ENCODE results near the gene FYCO1. TPM values are rescaled to one million over a fixed set of nuclear protein-coding genes. Genes with fewer than 3 reads are reported as not detected.
"Not testable (repeated sequence)": the region's sequence is repeated elsewhere in the genome, so short reads cannot be mapped to it uniquely, and the experiment has no call there.

FYCO1 gene
- total RNA-seq, 1 donor from 2014 or later = 21.2 TPM

DNA sequence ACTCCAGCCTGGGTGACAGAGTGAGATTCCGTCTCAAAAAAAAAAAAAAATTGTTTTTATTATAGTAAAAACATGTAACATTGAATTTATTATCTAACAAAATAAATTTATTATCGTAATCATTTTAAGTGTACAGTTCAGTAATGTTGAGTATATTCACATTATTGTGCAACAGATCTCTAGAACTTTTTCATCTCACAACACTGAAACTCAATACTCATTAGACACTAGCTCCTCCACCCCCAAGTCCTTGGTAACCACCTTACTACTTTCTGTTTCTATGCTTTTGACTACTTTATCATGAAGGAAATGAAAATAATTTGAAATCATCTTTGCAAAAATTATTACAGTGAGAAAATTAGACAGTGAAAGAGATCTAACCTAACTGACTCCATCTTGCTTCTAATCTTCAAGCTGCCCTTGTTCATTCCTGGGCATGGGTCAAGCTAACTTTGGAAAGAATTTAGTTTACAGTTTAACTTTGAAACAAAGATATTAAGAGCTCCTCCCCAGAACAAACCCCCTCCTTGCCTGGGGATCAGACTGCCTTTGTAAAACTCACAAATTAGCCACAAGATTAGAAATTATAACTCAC is 15.0 kb upstream of the FYCO1 start:
- DNase-seq (ENCODE audit: low read depth, low spot score) = no peak

DNA sequence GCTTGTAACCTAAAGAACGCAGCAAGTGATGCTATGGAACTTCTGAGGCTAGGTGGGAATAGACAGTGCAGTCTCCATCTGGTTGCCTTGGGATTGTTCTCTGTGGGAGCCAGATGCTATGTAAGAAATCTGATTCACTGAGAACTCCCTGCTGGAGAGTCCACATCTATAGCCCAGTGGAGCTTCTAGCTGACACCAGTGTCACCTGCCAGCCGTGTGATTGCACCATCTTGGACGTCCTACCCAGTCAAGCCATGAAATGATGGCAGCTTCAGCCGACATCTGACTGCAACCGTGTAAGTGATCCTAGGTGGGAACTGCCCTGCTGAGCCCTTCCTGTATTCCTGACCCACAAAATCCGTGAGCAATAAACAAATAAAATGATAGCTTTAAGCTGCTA is 12.4 kb upstream of the FYCO1 start:
- DNase-seq (ENCODE audit: low read depth, low spot score) = no peak

DNA sequence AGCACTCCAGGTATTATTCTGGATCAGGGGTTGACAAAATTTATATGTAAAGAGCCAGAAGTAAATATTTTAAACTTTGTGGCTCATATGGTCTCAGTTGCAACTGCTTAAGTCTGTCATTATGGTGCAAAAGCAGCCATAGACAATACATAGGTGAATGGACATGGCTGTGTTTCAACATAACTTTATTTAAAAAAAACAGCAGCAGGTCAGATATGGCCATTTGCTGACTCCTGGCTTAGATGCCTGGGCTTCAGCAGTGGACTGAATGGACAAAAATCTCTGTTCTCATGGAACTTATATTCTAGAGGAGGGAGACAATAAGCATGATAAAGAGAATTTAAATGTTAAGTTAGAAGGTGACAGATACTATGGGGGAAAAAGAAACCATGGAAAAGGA is 11.7 kb upstream of the FYCO1 start:
- DNase-seq (ENCODE audit: low read depth, low spot score) = no peak

DNA sequence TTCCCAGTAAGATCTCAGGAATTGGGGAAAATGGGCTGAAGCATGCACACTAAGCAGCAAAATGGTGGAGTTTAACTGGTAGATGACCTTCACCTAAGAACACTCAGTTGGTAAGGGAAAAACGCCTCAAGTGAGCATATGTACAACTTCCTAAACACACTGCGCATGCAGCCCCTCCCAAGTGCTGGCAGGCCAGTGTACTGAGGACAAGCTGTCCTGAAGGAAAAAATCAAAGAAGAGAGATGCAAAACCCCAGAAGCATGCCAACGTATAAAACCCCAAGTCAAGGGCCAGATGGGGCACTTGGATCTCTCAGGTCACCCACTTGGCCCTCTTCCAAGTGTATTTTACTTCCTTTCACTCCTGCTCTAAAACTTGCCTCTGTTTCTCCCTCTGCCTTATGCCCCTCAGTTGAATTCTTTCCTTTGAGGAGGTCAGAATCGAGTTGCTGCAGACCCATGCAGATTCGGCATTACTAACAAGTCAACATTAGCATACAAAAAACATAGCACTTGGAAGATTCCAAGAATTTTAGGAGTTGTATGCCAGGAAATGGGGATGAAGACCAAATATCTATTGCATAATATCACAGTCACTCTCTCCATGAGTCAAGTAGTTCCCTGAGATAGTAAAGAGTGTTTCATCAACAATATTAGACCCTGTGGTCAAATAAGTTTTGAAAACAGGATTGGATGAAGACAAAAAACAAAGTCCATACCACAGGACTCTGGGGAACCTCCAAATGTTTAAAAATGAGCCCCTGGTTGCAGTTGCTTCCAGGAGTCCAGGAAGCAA is 10.8 kb upstream of the FYCO1 start:
- no peak for DNase-seq (ENCODE audit: low read depth, low spot score)

DNA sequence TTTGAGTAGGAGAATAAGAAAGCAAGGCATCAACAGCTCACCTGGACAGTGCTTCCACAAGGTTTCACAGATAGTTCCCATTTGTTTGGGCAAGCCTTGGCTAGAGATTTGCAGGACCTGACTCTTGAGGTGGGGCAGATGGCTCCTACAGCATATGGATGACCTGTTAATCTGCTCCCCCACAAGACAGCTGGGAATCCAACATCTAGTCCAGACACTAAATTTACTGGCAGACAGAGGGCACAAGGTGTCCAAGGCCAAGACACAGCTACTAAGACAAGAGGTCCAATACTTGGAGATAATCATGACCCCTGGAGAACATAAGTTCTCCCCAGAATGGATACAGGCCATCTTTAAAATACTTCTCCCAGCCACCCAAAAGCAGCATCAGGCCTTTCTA is 8.1 kb upstream of the FYCO1 start:
- DNase-seq (ENCODE audit: low read depth, low spot score) = not testable (repeated sequence)

DNA sequence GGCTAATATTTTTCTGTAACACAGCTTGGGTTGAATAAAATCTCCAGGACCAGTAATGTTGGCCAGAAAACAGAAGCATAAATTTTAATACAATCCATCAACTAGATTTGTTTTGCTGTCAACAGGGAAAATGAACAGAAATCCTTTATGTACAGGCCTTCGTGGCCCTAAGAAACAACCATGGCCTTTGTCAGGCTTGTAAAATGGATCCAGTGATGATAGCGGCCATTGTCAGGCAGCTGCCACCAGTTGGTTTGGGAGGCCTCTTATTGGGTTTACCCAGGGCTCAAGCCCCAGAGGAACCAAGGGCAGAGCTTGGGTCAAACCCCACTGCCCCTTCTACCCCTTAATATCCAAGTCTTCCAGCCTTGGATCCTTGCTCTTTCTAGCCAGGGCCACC is 5.6 kb upstream of the FYCO1 start:
- DNase-seq (ENCODE audit: low read depth, low spot score) = no peak

DNA sequence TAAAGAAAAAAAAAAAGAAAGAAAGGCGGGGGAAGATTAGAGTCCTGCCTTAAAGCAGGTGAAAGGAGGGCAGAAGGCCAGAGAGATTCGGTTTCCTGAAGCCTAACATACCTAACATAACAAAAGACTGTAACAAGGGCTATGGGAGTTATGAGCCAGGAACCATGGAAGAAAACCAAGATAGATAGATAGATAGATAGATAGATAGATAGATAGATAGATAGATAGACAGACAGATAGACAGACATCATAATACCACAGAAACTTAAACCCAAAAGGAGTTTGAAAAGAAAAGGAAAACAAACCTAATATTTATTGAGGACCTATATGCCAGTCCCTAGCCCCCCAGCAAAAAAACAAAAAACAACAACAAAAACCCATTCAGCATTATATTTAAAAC is 2.3 kb upstream of the FYCO1 start:
- no peak for DNase-seq (ENCODE audit: low read depth, low spot score)

DNA sequence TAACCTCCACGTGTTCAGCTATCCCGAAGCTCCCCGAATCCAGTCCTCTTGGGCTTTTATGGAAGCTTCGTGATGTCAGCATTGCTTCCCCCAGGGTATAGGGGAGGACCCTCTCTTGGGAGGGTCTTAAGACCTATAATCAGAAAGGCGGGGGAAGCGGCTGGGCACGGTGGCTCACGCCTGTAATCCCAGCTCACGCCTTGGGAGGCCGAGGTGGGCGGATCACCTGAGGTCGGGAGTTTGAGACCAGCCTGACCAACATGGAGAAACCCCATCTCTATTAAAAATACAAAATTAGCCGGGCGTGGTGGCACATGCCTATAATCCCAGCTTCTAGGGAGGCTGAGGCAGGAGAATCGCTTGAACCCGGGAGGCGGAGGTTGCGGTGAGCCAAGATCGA is 1.9 kb upstream of the FYCO1 start:
- DNase-seq (ENCODE audit: low read depth, low spot score) = not testable (repeated sequence)

DNA sequence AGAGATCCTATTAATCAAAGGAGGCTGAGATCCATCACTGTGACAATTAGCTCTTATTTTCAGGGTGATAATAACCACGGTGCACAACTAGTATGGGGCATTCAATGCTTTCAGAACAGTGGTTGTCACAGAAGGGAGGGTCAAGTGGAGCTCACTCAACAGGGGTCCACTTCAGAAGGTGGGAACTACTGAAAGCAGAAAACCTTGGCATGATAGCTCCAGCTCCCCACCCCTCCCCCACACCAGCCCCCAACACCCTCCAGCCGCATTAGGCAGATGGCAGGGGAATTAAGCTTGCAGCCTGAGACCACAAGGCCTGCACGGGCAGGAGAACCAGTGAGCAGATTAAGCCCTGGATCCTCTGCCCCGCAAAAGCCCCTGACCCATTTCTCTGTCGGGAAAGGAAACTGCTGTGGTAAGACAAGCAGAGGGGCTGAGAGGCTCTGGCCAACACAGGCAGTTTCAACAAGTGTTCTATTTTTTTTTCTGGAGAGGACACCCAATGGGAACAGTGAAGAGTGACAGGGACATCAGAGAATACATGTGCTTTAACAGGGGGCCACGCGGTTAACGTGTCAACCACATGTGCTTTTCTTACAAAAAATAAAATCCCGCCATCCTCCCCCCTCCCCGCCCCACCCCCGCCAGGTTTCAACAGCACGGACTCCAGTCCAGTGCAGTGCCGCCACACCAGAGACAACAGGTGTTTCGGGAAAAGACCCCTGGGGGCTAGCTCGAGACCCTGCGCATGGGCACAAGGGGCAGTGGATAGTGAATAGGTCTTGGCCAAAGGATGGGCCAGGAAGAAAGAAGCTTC is 997 bp downstream of the FYCO1 start:
- DNase-seq (ENCODE audit: low read depth, low spot score) = no peak

DNA sequence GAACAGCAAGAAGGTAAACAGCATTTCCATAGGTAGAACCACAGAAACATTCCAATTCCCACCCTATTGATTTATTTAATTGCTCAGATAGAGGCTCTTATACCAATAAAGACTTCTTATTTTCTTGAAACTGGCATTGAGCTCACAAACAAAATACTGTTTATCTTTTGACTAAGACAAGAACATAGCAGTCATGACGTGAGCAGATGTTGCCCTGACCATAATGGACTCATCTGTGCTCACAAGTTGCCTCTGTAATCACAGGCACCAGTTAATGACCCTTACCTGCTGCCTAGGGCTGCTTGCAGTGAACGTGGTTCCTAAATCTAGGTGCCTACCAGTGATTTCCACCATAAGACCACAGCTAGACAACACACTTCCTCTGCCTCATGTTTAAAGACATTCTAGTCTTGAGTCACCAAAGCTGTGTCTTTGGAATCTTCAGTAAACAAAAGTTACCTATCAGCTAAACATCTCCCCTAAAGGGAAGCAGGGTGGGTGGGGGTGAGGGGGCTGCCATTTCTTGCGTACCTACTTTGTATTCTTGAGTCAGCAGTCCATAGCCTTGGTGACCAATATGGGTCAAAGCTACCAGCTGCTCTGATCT is 2.1 kb downstream of the FYCO1 start:
- DNase-seq (ENCODE audit: low read depth, low spot score) = no peak

DNA sequence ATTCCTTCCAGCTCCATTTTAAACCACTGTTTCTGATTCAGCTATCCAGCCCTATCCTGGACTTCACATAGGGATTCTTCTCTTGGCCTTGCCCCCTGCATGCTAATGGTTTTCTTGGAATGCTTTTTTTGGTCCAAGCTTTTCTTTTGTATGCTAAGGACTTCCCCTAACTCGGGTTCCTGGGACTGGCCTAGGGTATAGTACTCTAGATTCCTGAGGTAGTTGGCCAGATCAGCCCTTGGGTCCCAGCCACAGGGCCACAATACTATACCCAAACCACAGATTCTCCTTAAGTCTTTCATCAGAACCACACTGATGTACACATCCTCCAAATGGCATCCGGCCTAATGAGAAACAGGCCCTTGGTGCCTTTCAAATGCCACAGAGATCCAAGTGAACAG is 2.8 kb downstream of the FYCO1 start:
- DNase-seq (ENCODE audit: low read depth, low spot score) = no peak

DNA sequence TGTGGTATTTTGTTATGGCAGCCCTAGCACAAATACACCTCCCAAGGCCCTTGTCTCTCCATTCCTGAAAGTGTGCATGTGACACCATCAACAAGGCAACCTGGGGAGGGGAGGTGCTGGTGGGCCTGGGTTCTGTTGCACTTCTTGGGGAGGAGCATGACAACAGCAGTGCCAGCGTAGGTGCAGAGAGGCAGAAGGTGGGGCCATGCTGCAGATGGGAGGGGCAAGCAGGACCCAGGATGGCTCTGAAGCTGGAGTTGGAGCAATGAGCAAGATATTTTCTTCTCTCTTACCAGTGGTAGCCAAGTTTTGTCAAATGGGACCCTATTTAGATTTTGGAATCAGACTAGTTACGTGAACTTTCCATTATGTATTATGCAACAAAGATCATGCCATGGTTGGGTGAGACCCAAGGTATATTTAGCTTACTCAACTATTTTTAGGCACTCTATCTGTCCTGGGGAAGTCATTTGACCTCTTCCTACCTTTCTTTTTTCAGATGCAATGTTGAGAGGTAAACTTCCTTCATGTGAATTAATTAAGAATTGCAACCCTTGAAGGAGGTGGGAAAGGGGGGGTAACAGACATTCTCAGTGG is 3.4 kb downstream of the FYCO1 start:
- no peak for DNase-seq (ENCODE audit: low read depth, low spot score)

DNA sequence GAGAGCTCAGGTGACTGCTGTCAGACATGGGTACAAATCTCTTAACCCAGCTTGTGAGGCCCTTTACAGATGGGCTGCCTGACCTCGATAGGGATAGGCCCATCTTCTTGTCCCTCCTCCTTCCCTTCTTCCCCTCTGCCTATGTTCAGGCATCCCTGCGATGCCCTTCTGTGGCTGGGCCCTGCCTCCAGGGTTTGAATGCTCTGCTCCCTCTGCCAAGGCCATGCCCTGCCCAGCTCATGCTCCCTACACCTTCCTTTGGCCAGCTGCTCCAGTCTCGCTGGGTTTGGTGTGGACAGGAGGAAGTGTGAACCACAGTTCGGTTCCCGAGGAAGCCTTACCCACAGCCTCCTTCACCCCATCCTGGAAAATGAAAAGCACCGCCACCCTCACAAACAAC is 4.3 kb downstream of the FYCO1 start:
- no peak for DNase-seq (ENCODE audit: low read depth, low spot score)

DNA sequence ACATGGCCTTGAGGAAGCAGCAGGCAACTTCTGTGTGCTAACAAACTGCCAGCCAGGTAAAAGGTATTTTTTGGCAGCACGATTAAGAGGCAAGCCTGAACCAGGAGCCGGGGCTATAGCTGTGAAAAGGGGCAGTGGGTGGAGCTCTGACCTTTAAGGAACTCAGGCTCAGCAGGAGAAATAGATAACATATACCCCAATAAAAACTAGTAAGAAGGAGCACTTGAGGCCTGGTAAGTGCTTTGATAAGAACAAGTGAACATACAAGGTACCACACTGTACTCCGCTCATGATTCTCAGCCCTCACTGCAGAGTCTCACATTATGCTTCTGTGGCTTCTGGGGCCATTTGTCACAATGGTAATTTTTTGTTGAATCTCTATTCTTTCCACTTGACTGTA is 5.4 kb downstream of the FYCO1 start:
- no peak for DNase-seq (ENCODE audit: low read depth, low spot score)

DNA sequence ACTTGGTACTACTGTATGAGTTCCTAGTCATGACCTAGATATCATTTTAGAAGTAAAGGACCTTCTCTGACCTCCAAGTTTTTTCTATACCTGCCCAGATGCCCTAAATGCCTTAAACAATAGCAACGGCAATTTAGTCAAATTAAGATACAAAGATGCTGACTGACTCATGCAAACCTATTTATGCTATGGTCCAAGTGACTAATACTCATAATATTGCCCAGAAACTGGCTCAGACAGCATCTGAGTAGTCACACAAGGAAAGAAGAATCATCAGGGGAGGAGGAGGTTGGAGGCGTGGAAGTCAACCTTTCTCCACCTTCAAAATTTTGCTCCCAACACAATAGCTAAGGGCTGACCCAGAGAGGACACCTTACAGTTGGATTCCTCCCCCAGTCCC is 6.8 kb downstream of the FYCO1 start:
- DNase-seq (ENCODE audit: low read depth, low spot score) = peak; percentile 49

DNA sequence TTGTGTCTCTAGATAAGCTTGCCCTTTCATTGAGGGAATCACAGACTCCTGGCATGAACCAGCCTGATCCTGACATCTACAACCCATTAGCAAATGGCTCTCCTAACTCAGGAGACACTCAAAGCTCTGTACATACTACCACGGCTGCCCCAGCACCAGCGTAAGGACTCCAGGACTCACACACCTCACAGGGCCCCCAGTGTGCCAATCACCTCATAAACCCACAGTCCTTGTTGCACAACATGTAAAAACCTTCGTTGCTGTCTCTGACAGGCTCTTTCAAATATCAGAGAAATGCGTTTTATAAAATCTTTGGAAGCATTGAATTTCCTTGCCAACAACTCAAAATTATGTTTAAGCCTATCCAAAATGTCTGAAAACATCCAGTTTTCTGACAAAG is 7.3 kb downstream of the FYCO1 start:
- no peak for DNase-seq (ENCODE audit: low read depth, low spot score)

DNA sequence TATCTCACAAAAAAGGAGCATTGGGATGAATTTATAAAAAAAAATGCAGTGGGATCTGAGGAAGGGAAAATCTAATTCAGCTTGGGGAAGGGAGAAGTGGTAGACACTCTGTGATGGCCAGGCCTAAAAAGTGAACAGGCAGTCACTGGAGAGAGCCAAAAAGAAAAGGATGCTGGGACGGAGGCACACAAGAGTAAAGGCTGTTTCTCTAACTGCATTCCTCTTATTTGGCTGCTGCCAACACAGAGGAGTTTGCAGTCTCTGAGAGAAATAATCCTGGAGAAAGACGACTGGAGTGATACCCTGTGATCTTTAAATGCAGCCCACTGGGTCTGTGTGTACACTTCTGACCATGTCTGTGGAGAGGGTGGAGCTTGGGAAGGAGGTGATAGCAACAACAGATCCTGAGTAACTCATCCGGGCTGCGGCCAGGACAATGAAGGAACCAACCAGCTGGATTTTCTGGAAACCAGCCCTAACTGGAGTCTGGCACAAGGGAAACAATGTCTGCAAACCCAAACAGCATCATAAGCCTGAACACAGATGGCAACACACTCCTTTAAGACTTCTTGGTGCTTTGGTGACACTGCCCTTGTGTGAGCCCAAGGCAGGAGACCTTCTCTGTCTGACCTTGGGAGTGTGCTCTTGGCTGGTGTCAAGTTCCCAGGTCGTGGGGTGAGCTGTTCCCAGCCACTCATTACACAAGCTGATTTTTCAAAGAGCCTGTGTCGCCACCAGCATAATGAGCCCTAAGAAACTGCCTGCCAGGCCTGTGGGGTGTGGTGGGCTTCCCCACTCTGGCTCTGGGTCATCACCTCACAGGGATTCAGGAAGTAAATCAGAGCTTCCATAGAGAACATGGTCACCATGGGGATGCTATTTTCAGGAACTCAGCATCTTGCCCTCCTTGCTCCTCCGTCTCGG is 8.0 kb downstream of the FYCO1 start:
- DNase-seq (ENCODE audit: low read depth, low spot score) = peak; percentile 73

DNA sequence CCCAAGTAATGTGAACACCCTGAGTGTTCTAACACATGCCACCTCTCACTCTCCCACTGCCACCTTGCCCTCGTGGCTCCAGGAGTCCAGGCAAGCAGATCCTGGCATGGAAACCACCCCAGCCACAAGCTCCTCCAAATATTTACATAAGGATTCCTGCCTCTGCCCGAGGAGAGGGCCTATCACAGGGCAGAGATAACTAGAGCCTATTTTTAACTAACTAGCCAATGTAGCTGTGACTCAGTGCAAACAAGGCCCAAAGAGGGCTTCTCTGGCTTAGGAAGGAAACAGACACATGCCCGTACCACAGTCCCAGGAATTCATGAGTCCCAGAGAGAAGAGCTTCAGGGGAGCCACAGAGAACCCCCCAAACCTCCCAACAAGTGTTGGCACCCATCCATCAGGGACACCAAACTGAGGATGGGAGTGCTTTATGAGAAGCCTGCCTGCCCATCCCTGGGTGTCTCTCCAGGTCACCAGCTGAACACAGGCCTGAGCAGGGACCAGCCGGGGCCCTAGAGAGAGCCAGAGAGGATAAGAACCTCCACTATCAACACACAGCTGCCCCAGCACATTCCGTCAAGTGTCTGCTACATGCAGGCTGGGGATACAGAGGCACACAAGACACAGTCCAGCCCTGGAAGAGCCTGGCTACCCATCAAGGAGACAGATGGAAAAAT is 9.2 kb downstream of the FYCO1 start:
- peak; percentile 36 for DNase-seq (ENCODE audit: low read depth, low spot score)

DNA sequence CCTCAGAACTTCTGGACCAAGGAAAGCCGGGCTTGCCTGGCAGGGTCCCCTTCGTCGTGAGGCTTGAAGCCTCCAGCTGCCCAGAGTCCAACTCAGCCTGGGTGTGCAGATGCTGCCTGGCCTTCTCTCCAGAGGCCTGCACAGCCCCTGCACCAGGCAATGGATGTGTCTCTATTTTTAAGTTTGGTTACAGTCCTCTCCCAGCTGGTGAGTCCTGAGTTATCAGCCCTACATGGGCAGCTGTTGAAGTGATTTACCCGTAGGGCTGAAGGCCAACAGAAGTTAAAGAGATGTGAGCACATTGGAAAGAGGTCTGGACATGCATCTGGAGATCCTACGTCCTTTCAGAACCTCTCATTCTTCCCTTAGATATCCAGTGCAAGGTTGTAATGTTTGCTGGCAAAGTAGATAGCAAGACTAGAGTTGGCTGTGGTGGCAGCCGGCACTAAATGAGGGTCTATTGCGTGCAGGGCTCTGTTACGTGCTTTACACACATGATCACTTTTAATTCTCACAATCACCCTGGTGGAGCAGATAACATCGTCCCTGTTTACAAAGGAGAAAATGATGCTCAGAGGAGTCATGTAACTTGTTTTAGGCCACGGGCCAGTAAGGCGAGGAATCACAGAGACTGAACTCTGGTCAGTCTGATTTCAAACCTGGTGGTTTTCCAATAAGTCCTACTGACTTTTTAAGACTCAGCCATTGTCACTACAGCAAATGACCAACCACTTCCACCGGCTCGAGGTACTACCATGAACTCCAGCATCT is 9.9 kb downstream of the FYCO1 start:
- no peak for DNase-seq (ENCODE audit: low read depth, low spot score)
